Endothelial cell of umbilical vein (primary cell): ENCODE measurements around the gene MARVELD1. TPM values are rescaled to one million over a fixed set of nuclear protein-coding genes. Genes with fewer than 3 reads are reported as not detected.

ENCODE experiments used
- BruUV-seq: library from RNA; stranded (reverse); fragments of 400-500 nt; replicated peaks from 2 replicates; lab custom pipeline; 2021; lab: Mats Ljungman, UMichigan
- CTCF ChIA-PET: fragments of 300-600, 350-600 bp; sonication (Branson Sonifier 250); formaldehyde crosslinking; loops from one replicate; lab custom pipeline; 2021; ENCODE audit warnings: antibody characterized with exemption, inconsistent platforms; lab: Charles Lee
- POLR2A ChIA-PET: fragments of 300-600, 350-600 bp; sonication (Branson Sonifier 250); formaldehyde crosslinking; loops from one replicate; lab custom pipeline; 2021; ENCODE audit warnings: antibody characterized with exemption, inconsistent platforms; lab: Charles Lee
- DNase-seq: peaks from one replicate; pipeline ENCODE4 v3.0.0-alpha.2; 2011; ENCODE audit warnings: low read depth, low spot score
- FAIRE-seq: peaks from 2 replicates; lab custom pipeline; 2011; peaks lifted over from hg19 to GRCh38; lab: Jason Lieb, UNC
- H2AFZ ChIP-seq: 2 replicates; pipeline ENCODE4 v1.6.0; 2012; ENCODE audit warnings: low read depth, low read length, control low read depth, inconsistent platforms
- H3K27ac ChIP-seq: 2 replicates; pipeline ENCODE4 v1.5.1; 2011; ENCODE audit warnings: low read depth, mild to moderate bottlenecking, control low read depth, low read length, moderate library complexity; ENCODE audit not compliant: insufficient read depth
- H3K27me3 ChIP-seq, 2 experiments: 2 replicates each; pipeline versions ENCODE4 v1.6.0 to v1.6.1; 2011; ENCODE audit warnings: low read length in 2 of 2, mixed read lengths in 1 of 2; ENCODE audit not compliant: control insufficient read depth in 2 of 2, insufficient read depth in 2 of 2
- H3K36me3 ChIP-seq, 2 experiments: 2 replicates in 1 of 2; 3 replicates in 1 of 2; pipeline ENCODE4 v1.5.1; 2011; ENCODE audit warnings: low read length in 2 of 2, mild to moderate bottlenecking in 1 of 2, moderate library complexity in 1 of 2; ENCODE audit not compliant: control insufficient read depth in 2 of 2, insufficient read depth in 2 of 2; ENCODE audit errors: extremely low read depth in 1 of 2
- H3K4me1 ChIP-seq: 3 replicates; pipeline ENCODE4 v1.5.1; 2011; ENCODE audit warnings: mild to moderate bottlenecking, low read length; ENCODE audit not compliant: control insufficient read depth, insufficient read depth; ENCODE audit errors: extremely low read depth
- H3K4me2 ChIP-seq: 2 replicates; pipeline ENCODE4 v1.6.1; 2011; ENCODE audit warnings: low read length, control low read depth, mixed read lengths; ENCODE audit not compliant: insufficient read depth
- H3K4me3 ChIP-seq, 3 experiments: fragments of 200-600 bp in 1 of 3; sonication (generic), shearing (Covaris generic) in 1 of 3; replicated peaks in 1 of 3; 2 replicates each; pipeline ENCODE4 v1.5.1; 2011 to 2016; ENCODE audit warnings: control low read depth in 3 of 3, low read length in 3 of 3, mild to moderate bottlenecking in 2 of 3, inconsistent platforms in 1 of 3, low read depth in 1 of 3, moderate library complexity in 1 of 3; ENCODE audit not compliant: insufficient read depth in 1 of 3
- H3K79me2 ChIP-seq: 2 replicates; pipeline ENCODE4 v1.6.0; 2012; ENCODE audit warnings: low read length, inconsistent platforms; ENCODE audit not compliant: control insufficient read depth, insufficient read depth
- H3K9ac ChIP-seq: replicated peaks from 2 replicates; pipeline ENCODE3; 2011; ENCODE audit warnings: low read length, control low read depth; ENCODE audit not compliant: insufficient read depth; ENCODE audit errors: extremely low read depth
- H3K9me1 ChIP-seq: replicated peaks from 3 replicates; pipeline ENCODE4 v1.6.0; 2011; ENCODE audit warnings: mild to moderate bottlenecking, low read length; ENCODE audit not compliant: control insufficient read depth, insufficient read depth; ENCODE audit errors: extremely low read depth
- H3K9me3 ChIP-seq: replicated peaks from 2 replicates; pipeline ENCODE4 v1.5.1; 2012; ENCODE audit warnings: low read length, inconsistent platforms; ENCODE audit not compliant: control insufficient read depth, insufficient read depth
- H4K20me1 ChIP-seq: replicated peaks from 2 replicates; pipeline ENCODE3; 2011; ENCODE audit warnings: mild to moderate bottlenecking, low read length; ENCODE audit not compliant: control insufficient read depth, insufficient read depth; ENCODE audit errors: extremely low read depth
- EZH2 ChIP-seq: IDR thresholded peaks from 2 replicates; pipeline ENCODE4 v1.6.1; 2012; ENCODE audit warnings: borderline replicate concordance, low read depth, mild to moderate bottlenecking, moderate library complexity, low read length, inconsistent platforms; ENCODE audit not compliant: severe bottlenecking
- FOS ChIP-seq: IDR thresholded peaks from 2 replicates; pipeline ENCODE4 v1.6.1; 2011; ENCODE audit warnings: mild to moderate bottlenecking, low read length, moderate library complexity, borderline replicate concordance; ENCODE audit not compliant: insufficient read depth
- GATA2 ChIP-seq: IDR thresholded peaks from 2 replicates; pipeline ENCODE4 v1.7.0; 2011; ENCODE audit warnings: low read depth, mild to moderate bottlenecking, moderate library complexity, mixed read lengths, low read length; ENCODE audit not compliant: insufficient read length, insufficient read depth
- JUN ChIP-seq: IDR thresholded peaks from 2 replicates; pipeline ENCODE4 v1.6.1; 2011; ENCODE audit warnings: borderline replicate concordance, low read depth; ENCODE audit not compliant: insufficient read length, insufficient read depth
- MYC ChIP-seq: IDR thresholded peaks from one replicate; pipeline ENCODE4 v1.6.1; 2011; ENCODE audit warnings: mild to moderate bottlenecking, low read depth, low read length
- POLR2A ChIP-seq: IDR thresholded peaks from 2 replicates; pipeline ENCODE4 v1.6.1; 2012; ENCODE audit warnings: low read depth, mild to moderate bottlenecking, control low read depth, low read length
- POLR2AphosphoS5 ChIP-seq: IDR thresholded peaks from 2 replicates; pipeline ENCODE4 v1.6.1; 2012; ENCODE audit warnings: low read depth, mild to moderate bottlenecking, control low read depth, low read length, moderate library complexity; ENCODE audit not compliant: insufficient read depth
- dilution Hi-C: fragments of 300-500 bp; cut with MboI; formaldehyde crosslinking; loops from one replicate; pipeline ENCODE4 v1.15.0; 2019; ENCODE audit warnings: low sequenced_read_pairs; ENCODE audit not compliant: extremely low pct_ligation_motif_present
- intact Hi-C: fragments of 100-400 bp; cut with micrococcal nuclease; formaldehyde crosslinking; loops from one replicate; pipeline ENCODE4 v1.10.0; 2022
- polyA plus RNA-seq, 4 experiments: library from polyadenylated mRNA; depleted of rRNA in 3 of 4; stranded (reverse) in 3 of 4; unstranded in 1 of 4; fragments of >200 nt; gene quantifications; 2 replicates each; pipeline versions ENCODE4 v1.2.1 to v1.2.3, GENCODE V29; 2011 to 2012; ENCODE audit warnings: missing spikeins in 1 of 4
- total RNA-seq: library from RNA; stranded (reverse); gene quantifications from 2 replicates; pipeline ENCODE4 v1.2.3, GENCODE V29; 2021
- TF ChIP-seq, protein P1 (sequence below), 2 donors: IDR thresholded peaks; 1 replicate in 1 of 2; 2 replicates in 1 of 2; pipeline ENCODE4 v1.5.1; 2011; ENCODE audit warnings: low read length in 2 of 2, mild to moderate bottlenecking in 2 of 2, moderate library complexity in 2 of 2, control low read depth in 1 of 2, inconsistent platforms in 1 of 2, low read depth in 1 of 2; ENCODE audit not compliant: insufficient read depth in 1 of 2; ENCODE audit errors: extremely low read depth in 1 of 2
- TF ChIP-seq, protein P2 (sequence below): IDR thresholded peaks from 2 replicates; pipeline ENCODE4 v1.6.1; 2011; ENCODE audit not compliant: insufficient read depth, insufficient read length

Gene MARVELD1
- total and polyA plus RNA-seq, 2 donors (not counting 3 experiments of a cell fraction or from before 2014, with no cell fraction given), result 67.3 to 78.3 TPM

DNA sequence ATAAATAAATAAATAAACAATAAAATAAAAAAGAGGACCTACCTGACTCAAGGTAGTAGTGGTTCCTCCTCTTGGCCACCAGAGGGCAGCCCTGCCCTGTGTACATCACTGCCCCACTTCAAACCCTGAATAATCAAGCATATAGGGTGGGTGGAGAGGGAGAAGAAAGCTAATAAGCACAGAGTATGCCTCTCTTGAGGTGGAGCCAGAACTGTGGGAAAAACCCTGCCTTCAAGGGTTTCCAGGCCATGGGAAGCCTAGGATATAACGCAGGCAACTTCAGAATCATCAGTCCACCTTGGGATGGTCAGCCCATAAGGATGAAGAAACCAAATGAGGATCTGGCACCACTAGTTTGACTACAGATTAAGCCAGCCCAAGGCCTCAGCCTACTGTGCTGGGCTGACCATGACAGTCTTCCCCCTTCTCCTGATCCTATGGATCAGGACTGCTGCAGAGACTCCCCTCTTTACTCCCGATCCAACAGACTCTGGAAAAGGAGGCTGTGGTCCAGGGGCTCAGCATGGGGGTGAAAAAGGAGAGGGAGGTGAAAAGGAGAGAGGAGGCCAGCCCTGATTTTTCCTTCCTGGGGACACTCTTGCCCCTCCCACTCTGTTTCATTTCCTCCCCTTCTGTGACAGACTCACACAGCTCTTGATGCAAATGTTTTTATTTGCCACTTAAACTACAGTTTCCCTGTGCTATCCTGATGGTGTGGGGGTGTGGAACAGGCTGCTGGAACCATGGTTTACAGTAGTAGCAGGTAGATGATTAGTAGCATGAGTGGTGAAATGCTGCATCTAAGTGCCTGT, 36.6 kb upstream of the MARVELD1 start:
- POLR2A ChIA-PET, result interaction anchor here (1.0 kb wide), 1 partner anchor 10 kb away, joined by 4 read pairs; the partner anchor contains the start of gene AVPI1
- peak; percentile 61 for FAIRE-seq
- no peaks in the 10 kb centered on the region for H3K9me1 ChIP-seq
- no peaks in the 10 kb centered on the region for H3K79me2 ChIP-seq
- no TSS peak for BruUV-seq
- peaks cover 3% of the 10 kb centered on the region for H3K4me1 ChIP-seq
- H3K36me3 ChIP-seq, result peaks cover 0 to 31% of the 10 kb centered on the region in 2 experiments
- H3K4me2 ChIP-seq, result no peak overlapping the region
- no peak overlapping the region for H3K27ac ChIP-seq
- H2AFZ ChIP-seq, result no peak overlapping the region
- H3K4me3 ChIP-seq, result no peak overlapping the region
- peak; percentile 15 for TF ChIP-seq POLR2A
- TF ChIP-seq, protein P1, sequence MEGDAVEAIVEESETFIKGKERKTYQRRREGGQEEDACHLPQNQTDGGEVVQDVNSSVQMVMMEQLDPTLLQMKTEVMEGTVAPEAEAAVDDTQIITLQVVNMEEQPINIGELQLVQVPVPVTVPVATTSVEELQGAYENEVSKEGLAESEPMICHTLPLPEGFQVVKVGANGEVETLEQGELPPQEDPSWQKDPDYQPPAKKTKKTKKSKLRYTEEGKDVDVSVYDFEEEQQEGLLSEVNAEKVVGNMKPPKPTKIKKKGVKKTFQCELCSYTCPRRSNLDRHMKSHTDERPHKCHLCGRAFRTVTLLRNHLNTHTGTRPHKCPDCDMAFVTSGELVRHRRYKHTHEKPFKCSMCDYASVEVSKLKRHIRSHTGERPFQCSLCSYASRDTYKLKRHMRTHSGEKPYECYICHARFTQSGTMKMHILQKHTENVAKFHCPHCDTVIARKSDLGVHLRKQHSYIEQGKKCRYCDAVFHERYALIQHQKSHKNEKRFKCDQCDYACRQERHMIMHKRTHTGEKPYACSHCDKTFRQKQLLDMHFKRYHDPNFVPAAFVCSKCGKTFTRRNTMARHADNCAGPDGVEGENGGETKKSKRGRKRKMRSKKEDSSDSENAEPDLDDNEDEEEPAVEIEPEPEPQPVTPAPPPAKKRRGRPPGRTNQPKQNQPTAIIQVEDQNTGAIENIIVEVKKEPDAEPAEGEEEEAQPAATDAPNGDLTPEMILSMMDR (IDR thresholded peaks at IDR 0.05; ENCODE audit: extremely low read depth in 1 of 2, insufficient read depth in 1 of 2, low read depth in 1 of 2, low read length in 2 of 2), result peak; percentile 78 to 80
- TF ChIP-seq, protein P2, sequence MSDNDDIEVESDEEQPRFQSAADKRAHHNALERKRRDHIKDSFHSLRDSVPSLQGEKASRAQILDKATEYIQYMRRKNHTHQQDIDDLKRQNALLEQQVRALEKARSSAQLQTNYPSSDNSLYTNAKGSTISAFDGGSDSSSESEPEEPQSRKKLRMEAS, result no peak
- no peaks in the 10 kb centered on the region for H3K27me3 ChIP-seq
- dilution Hi-C loops (no loop called here), intact Hi-C loops (loop anchor here (1.0 kb wide), 2 partner anchors 24 to 54 kb away; no protein-coding TSS in a partner anchor)
- CTCF ChIA-PET, result interaction anchor here (0.6 to 6.1 kb wide), 29 partner anchors 9 to 106 kb away, joined by 3 to 98 read pairs (median 5); partner anchors contain the start of genes ANKRD2, AVPI1, MARVELD1 and PI4K2A
- no peaks in the 10 kb centered on the region for H4K20me1 ChIP-seq
- no peaks in the 10 kb centered on the region for H3K9me3 ChIP-seq
- H3K9ac ChIP-seq, result no peak overlapping the region
- peak; percentile 61 for DNase-seq

DNA sequence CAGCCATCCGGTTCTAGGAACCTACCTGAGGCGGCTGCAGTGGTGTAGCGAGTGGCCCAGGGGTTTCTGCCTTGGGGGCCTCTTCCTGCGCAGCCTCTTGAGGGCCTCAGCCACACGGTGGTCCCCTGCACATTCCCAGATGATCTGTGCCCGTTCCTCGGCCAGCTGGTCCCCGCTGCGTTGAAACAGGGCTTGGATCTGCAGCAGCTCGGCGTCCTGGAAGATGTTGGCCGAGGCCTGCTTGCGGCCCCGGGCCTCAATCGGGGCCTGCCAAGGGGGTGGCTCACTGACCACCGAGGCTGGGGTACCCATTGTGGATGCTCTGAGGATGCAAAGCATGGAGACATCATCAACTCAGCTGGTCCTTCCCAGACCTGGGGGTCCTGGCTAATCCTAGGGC, 33.9 kb upstream of the MARVELD1 start:
- Histone ChIP-seq H3K79me2 (no peaks in the 10 kb centered on the region), H3K4me2 (no peak overlapping the region), H3K36me3 (peaks cover 0 to 21% of the 10 kb centered on the region in 2 experiments), H3K27me3 (no peaks in the 10 kb centered on the region), H3K9me1 (no peaks in the 10 kb centered on the region), H3K9ac (no peak overlapping the region), H3K4me1 (peaks cover 3% of the 10 kb centered on the region), H2AFZ (no peak overlapping the region), H3K27ac (no peak overlapping the region), H3K4me3 (no peak overlapping the region), H4K20me1 (no peaks in the 10 kb centered on the region), H3K9me3 (no peaks in the 10 kb centered on the region)
- CTCF ChIA-PET, result interaction anchor here (0.6 to 6.1 kb wide), 5 partner anchors 24 to 56 kb away, joined by 3 to 98 read pairs (median 3); no protein-coding TSS in a partner anchor
- no peak for DNase-seq
- no peak for TF ChIP-seq FOS
- TF ChIP-seq, protein P2, result no peak
- TF ChIP-seq GATA2, result no peak
- no peak for TF ChIP-seq EZH2
- no peak for TF ChIP-seq MYC
- no peak for TF ChIP-seq JUN
- no peak for TF ChIP-seq POLR2AphosphoS5
- no peak for TF ChIP-seq POLR2A
- intact Hi-C loops, result no loop called here
- dilution Hi-C loops, result no loop called here
- BruUV-seq, result no TSS peak
- POLR2A ChIA-PET, result no interaction called here
- FAIRE-seq, result no peak
